Kidney (tissue), 14 donors: ENCODE data around the gene CPLX3. TPM values are rescaled to one million over a fixed set of nuclear protein-coding genes. Genes with fewer than 3 reads are reported as not detected.

Source experiments
- DNase-seq, 5 donors: peaks; one replicate each; pipeline ENCODE4 v3.0.0-alpha.2; 2013 to 2020
- FAIRE-seq: peaks from 2 replicates; lab custom pipeline; 2012; peaks lifted over from hg19 to GRCh38; lab: Jason Lieb, UNC
- H3K27ac ChIP-seq, 2 donors: one replicate each; pipeline ENCODE4 v1.7.0; 2013; ENCODE audit warnings: low read depth in 2 of 2, low read length in 2 of 2, inconsistent platforms in 1 of 2
- H3K27me3 ChIP-seq: one replicate; pipeline ENCODE4 v1.7.1; 2013; ENCODE audit warnings: low read length, inconsistent platforms; ENCODE audit not compliant: control insufficient read depth, insufficient read depth
- H3K36me3 ChIP-seq, 3 donors: one replicate each; pipeline versions ENCODE4 v1.7.0 to v1.7.1; 2013; ENCODE audit warnings: low read length in 3 of 3, control low read depth in 1 of 3, inconsistent platforms in 1 of 3; ENCODE audit not compliant: insufficient read depth in 3 of 3, control insufficient read depth in 2 of 3
- H3K4me1 ChIP-seq, 3 donors: one replicate each; pipeline versions ENCODE4 v1.7.0 to v1.7.1; 2013; ENCODE audit warnings: low read length in 3 of 3, inconsistent platforms in 1 of 3, low read depth in 1 of 3; ENCODE audit not compliant: control insufficient read depth in 2 of 3, insufficient read depth in 2 of 3
- H3K4me3 ChIP-seq, 3 donors: one replicate each; pipeline versions ENCODE4 v1.7.0 to v1.8.1; 2013; ENCODE audit warnings: low read length in 3 of 3, control low read depth in 1 of 3, inconsistent platforms in 1 of 3
- H3K9ac ChIP-seq, 3 donors: one replicate each; pipeline versions ENCODE4 v1.7.0 to v1.7.1; 2013; ENCODE audit warnings: low read length in 3 of 3, control low read depth in 1 of 3, inconsistent platforms in 1 of 3
- H3K9me3 ChIP-seq, 3 donors: one replicate each; pipeline versions ENCODE4 v1.7.0 to v1.7.1; 2013; ENCODE audit warnings: low read length in 3 of 3, control low read depth in 1 of 3, inconsistent platforms in 1 of 3; ENCODE audit not compliant: control insufficient read depth in 2 of 3, insufficient read depth in 1 of 3
- intact Hi-C: fragments of 100-400 bp; cut with DNase I; formaldehyde crosslinking; loops from one replicate; pipeline ENCODE4 v1.11.1; 2022
- polyA plus RNA-seq: library from polyadenylated mRNA; stranded (reverse); fragments of 350-450 nt; fragmentation: Illumina TruSeq; extraction: RNeasy Lipid Tissue Mini Kit (QIAGEN cat#74804); gene quantifications from one replicate; pipeline ENCODE4 v1.2.3, GENCODE V29; 2014; ENCODE audit warnings: low read depth, low replicate concordance; ENCODE audit not compliant: insufficient read depth
- total RNA-seq: library from RNA; stranded (reverse); fragmentation: NEBNext Ultra II Directional; extraction: Animal tissue kit (Norgen Biotek cat#: 25700); gene quantifications from one replicate; pipeline ENCODE4 v1.2.1, GENCODE V29; 2021
- TF ChIP-seq, protein P1 (sequence below): IDR thresholded peaks from 3 replicates; pipeline ENCODE4 v1.5.1; 2012; ENCODE audit warnings: mild to moderate bottlenecking, moderate library complexity, borderline replicate concordance; ENCODE audit not compliant: insufficient read depth; ENCODE audit errors: extremely low read depth
- donor health status: control.
- donor health status: control.
- donor health status: control.
- donor health status: control.
- donor health status: control.
- donor health status: DM: yes; HTN: yes; CAD: no.
- donor health status: Normal renal cell carcinoma (clear cell type).

Gene CPLX3
- total and polyA plus RNA-seq, 2 donors from 2014 or later, result not detected

DNA sequence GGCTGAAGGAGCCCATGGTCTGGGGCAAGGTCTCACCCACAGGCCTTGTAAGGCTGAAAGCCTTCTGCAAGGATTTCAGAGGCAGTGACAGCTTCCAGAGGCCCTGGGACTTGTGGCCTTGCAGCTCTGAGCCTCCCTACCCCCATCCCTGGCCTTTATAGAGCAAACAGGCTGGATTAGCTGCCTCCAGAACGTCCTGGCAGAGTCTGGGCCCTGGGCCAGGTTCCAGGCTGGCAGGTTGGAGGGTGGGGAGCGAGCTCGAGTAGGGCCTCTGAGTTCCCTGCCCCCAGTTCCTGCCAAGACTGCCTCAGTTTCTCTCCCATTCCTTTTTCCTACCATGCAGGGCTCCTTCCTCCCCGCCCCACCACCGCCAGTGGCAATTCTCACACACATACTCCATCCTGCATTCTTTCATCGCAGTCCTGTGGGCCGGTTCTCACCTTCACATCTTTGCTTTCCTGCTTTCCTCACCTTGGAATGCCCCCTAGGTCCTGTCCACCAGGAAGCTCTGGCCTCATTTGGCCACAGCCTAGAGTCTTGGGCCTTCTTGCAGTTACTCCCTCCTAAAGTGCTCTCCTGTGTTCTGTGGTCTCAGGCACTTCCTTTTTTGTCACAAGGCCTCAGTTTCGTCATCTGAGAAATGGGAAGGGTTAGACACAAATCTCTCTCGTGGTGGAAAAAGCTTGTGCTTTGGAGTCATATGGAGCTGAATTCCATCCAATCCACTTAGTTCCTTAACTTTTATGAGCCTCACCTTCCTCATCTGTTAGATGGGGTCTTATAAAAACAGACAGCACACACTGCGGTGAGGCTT is 11.1 kb upstream of the CPLX3 start:
- no peaks in the 10 kb centered on the region for H3K4me1 ChIP-seq
- FAIRE-seq, result no peak
- no peak overlapping the region for H3K27ac ChIP-seq
- H3K4me3 ChIP-seq, result no peak overlapping the region
- H3K27me3 ChIP-seq, result no peaks in the 10 kb centered on the region
- TF ChIP-seq, protein P1, sequence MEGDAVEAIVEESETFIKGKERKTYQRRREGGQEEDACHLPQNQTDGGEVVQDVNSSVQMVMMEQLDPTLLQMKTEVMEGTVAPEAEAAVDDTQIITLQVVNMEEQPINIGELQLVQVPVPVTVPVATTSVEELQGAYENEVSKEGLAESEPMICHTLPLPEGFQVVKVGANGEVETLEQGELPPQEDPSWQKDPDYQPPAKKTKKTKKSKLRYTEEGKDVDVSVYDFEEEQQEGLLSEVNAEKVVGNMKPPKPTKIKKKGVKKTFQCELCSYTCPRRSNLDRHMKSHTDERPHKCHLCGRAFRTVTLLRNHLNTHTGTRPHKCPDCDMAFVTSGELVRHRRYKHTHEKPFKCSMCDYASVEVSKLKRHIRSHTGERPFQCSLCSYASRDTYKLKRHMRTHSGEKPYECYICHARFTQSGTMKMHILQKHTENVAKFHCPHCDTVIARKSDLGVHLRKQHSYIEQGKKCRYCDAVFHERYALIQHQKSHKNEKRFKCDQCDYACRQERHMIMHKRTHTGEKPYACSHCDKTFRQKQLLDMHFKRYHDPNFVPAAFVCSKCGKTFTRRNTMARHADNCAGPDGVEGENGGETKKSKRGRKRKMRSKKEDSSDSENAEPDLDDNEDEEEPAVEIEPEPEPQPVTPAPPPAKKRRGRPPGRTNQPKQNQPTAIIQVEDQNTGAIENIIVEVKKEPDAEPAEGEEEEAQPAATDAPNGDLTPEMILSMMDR, result no peak
- H3K36me3 ChIP-seq, result no peaks in the 10 kb centered on the region
- H3K9me3 ChIP-seq, result no peaks in the 10 kb centered on the region
- H3K9ac ChIP-seq, result no peak overlapping the region
- no peak for DNase-seq
- intact Hi-C loops, result no loop called here

DNA sequence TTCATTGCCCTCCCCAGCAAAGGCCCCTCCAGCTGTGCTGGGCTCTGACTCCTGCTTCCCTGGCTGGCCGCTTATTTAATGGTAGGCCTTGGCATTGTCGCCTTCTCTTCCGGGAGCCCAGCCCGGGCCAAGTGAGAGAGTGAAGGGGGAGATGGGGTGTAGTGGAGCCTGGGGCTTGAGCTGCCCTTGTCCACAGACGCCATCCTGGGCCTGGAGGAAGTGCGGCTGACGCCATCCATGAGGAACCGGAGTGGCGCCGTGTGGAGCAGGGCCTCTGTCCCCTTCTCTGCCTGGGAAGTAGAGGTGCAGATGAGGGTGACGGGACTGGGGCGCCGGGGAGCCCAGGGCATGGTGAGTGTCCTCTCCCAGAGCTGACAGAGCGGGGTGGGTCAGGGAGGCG is 10.5 kb upstream of the CPLX3 start:
- intact Hi-C loops, result no loop called here
- FAIRE-seq, result no peak
- H3K9ac ChIP-seq, result no peak overlapping the region
- no peak overlapping the region for H3K4me3 ChIP-seq
- no peak for DNase-seq
- no peaks in the 10 kb centered on the region for H3K27me3 ChIP-seq
- H3K36me3 ChIP-seq, result no peaks in the 10 kb centered on the region
- H3K4me1 ChIP-seq, result no peaks in the 10 kb centered on the region
- H3K27ac ChIP-seq, result no peak overlapping the region
- no peaks in the 10 kb centered on the region for H3K9me3 ChIP-seq
- TF ChIP-seq, protein P1, result no peak

DNA sequence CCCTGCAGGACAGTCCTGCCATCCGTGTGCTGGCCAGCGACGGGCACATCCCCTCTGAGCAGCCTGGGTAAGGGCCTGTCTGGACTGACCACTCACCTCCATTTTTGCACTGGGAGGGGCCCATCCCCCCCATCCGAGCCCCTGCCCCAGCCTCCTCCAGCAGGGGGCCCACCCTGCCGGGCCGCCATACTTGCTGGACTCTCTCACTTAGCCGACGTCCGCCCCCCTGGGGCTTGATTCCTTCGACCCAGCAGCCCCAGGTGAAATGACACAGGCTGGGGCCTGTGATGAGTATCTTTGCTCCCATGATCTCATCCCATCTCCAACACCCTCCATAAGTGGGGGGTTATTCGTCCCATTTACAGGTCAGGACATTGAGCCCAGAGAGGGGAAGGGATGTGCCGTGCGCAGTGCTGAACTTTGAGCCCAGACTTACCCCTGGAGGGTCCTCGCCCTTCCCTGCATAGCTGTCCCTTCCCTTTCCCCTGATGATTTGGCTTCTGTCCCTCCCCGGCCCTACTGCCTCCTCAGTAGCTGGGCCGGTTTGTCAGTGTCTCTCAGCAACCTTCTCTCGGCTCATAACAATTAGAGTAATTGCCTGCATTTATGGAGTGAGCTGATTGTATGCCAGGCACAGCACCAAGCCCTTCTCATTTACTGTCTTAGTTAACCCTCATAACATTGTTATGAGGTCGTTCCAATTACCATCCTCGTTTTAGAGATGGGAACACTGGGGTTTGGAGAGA is 9.6 kb upstream of the CPLX3 start:
- Histone ChIP-seq H3K4me1 (no peaks in the 10 kb centered on the region), H3K27me3 (no peaks in the 10 kb centered on the region), H3K36me3 (no peaks in the 10 kb centered on the region), H3K4me3 (no peak overlapping the region), H3K9me3 (no peaks in the 10 kb centered on the region), H3K27ac (no peak overlapping the region), H3K9ac (no peak overlapping the region)
- FAIRE-seq (no peak), DNase-seq (no peak)
- TF ChIP-seq, protein P1, result no peak
- intact Hi-C loops, result no loop called here
